ENCODE data around the gene TRIP10.

DNA sequence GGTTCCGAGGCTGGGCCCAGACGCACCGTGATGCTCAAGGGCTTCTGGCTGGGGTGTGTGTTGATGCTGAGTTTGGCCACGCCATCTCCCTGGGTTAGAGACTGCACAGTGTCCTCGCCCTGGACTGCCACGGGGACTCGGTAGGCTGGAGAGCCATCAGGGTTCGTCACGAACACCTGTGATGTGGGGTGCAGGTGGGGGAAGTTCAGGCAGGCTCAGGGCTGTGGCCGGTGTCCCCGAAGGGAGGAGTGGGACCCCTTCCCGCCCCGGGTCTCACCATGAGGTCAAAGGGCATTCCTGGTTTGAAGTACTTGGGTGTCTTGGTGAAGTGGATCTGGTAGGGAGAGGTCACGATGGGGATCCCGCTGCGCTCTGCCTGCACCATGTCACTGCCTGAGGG, 27.2 kb upstream of the TRIP10 start:
- TF ChIP-seq, protein P1, sequence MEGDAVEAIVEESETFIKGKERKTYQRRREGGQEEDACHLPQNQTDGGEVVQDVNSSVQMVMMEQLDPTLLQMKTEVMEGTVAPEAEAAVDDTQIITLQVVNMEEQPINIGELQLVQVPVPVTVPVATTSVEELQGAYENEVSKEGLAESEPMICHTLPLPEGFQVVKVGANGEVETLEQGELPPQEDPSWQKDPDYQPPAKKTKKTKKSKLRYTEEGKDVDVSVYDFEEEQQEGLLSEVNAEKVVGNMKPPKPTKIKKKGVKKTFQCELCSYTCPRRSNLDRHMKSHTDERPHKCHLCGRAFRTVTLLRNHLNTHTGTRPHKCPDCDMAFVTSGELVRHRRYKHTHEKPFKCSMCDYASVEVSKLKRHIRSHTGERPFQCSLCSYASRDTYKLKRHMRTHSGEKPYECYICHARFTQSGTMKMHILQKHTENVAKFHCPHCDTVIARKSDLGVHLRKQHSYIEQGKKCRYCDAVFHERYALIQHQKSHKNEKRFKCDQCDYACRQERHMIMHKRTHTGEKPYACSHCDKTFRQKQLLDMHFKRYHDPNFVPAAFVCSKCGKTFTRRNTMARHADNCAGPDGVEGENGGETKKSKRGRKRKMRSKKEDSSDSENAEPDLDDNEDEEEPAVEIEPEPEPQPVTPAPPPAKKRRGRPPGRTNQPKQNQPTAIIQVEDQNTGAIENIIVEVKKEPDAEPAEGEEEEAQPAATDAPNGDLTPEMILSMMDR (conservative IDR thresholded peaks at IDR 0.05 in 1 of 2, IDR thresholded peaks at IDR 0.05 in 1 of 2; ENCODE audit: low read depth in 1 of 2, low read length in 2 of 2): no peak
- no peak for TF ChIP-seq EZH2 (IDR thresholded peaks at IDR 0.05; ENCODE audit: low read length, missing control alignments)

All from fibroblast of lung (primary cell).